Measurements from ENCODE around the gene RBM27.

Gene RBM27

GRCh38 chr5:146218168-146218567 is 14.8 kb downstream of the RBM27 start:
- TF ChIP-seq CTCF (IDR thresholded peaks at IDR 0.05; ENCODE audit: control extremely low read depth, extremely low read depth, low read depth, missing control alignments) = no peak
- CTCF ChIA-PET = interaction anchor here (1.9 kb wide), 1 partner anchor 11 kb away, joined by 5 read pairs; no protein-coding TSS in a partner anchor
- DNase-seq (ENCODE audit: extremely low spot score) = no peak
- POLR2A ChIA-PET = no interaction called here

- CTCF ChIA-PET = interaction anchor here (0.6 to 1.9 kb wide), 3 partner anchors 12 to 109 kb away, joined by 3 to 5 read pairs (median 3); no protein-coding TSS in a partner anchor
- no peak for TF ChIP-seq CTCF (IDR thresholded peaks at IDR 0.05; ENCODE audit: control extremely low read depth, extremely low read depth, low read depth, missing control alignments)
- POLR2A ChIA-PET = no interaction called here
- no peak for DNase-seq (ENCODE audit: extremely low spot score)
These were observed 15.8 kb downstream of the RBM27 start for GRCh38 chr5:146219243-146219642.

- CTCF ChIA-PET = interaction anchor here (1.5 kb wide), 1 partner anchor 19 kb away, joined by 5 read pairs; no protein-coding TSS in a partner anchor
- TF ChIP-seq CTCF (IDR thresholded peaks at IDR 0.05; ENCODE audit: control extremely low read depth, extremely low read depth, low read depth, missing control alignments) = no peak
- POLR2A ChIA-PET = no interaction called here
These were observed 17.8 kb downstream of the RBM27 start for GRCh38 chr5:146221234-146221633.

GRCh38 chr5:146222005-146222404 is 18.6 kb downstream of the RBM27 start:
- CTCF ChIA-PET = no interaction called here
- TF ChIP-seq CTCF (IDR thresholded peaks at IDR 0.05; ENCODE audit: control extremely low read depth, extremely low read depth, low read depth, missing control alignments) = no peak
- no peak for DNase-seq (ENCODE audit: extremely low spot score)
- POLR2A ChIA-PET = no interaction called here

More at GRCh38 chr5:146221234-146221633, 17.8 kb downstream of the RBM27 start:
- DNase-seq (ENCODE audit: extremely low spot score) = no peak

- POLR2A ChIA-PET = interaction anchor here (0.5 kb wide), 1 partner anchor 394 kb away, joined by 3 read pairs; no protein-coding TSS in a partner anchor
- CTCF ChIA-PET = no interaction called here
- TF ChIP-seq CTCF (IDR thresholded peaks at IDR 0.05; ENCODE audit: control extremely low read depth, extremely low read depth, low read depth, missing control alignments) = no peak
- no peak for DNase-seq (ENCODE audit: extremely low spot score)
These were observed 19.8 kb downstream of the RBM27 start for GRCh38 chr5:146223179-146223578.

GRCh38 chr5:146229222-146229621 is 25.8 kb downstream of the RBM27 start:
- TF ChIP-seq CTCF (IDR thresholded peaks at IDR 0.05; ENCODE audit: control extremely low read depth, extremely low read depth, low read depth, missing control alignments) = no peak
- CTCF ChIA-PET = interaction anchor here (1.1 kb wide), 1 partner anchor 9 kb away, joined by 3 read pairs; no protein-coding TSS in a partner anchor
- POLR2A ChIA-PET = no interaction called here
- DNase-seq (ENCODE audit: extremely low spot score) = no peak
